ENCODE measurements around the gene PLA2G4F. TPM values are rescaled to one million over a fixed set of nuclear protein-coding genes. Genes with fewer than 3 reads are reported as not detected.

PLA2G4F gene
- total RNA-seq, 4 donors from 2014 or later, result not detected

- DNase-seq (ENCODE audit: low spot score) (no peak), ATAC-seq (ENCODE audit: low FRiP score) (no peak)
- TF ChIP-seq CTCF (IDR thresholded peaks at IDR 0.05), result no peak
Observed at GRCh38 chr15:42143866-42144625, 12.4 kb downstream of the PLA2G4F start.

GRCh38 chr15:42143356-42143755, 13.1 kb downstream of the PLA2G4F start:
- DNase-seq (ENCODE audit: low spot score) (no peak), ATAC-seq (ENCODE audit: low FRiP score) (no peak)
- no peak for TF ChIP-seq CTCF (IDR thresholded peaks at IDR 0.05)

- DNase-seq (ENCODE audit: low spot score) (no peak), ATAC-seq (ENCODE audit: low FRiP score) (no peak)
- TF ChIP-seq CTCF (IDR thresholded peaks at IDR 0.05), result no peak
Observed at GRCh38 chr15:42141795-42142667, 14.4 kb downstream of the PLA2G4F start.

GRCh38 chr15:42141246-42141645, 15.2 kb downstream of the PLA2G4F start:
- no peak for TF ChIP-seq CTCF (IDR thresholded peaks at IDR 0.05)
- ATAC-seq (ENCODE audit: low FRiP score), result no peak
- DNase-seq (ENCODE audit: low spot score), result no peak

- no peak for TF ChIP-seq CTCF (IDR thresholded peaks at IDR 0.05)
- ATAC-seq (ENCODE audit: low FRiP score) (no peak), DNase-seq (ENCODE audit: low spot score) (no peak)
Observed at GRCh38 chr15:42140383-42141070, 15.9 kb downstream of the PLA2G4F start.

- no peak for TF ChIP-seq CTCF (IDR thresholded peaks at IDR 0.05)
- ATAC-seq (ENCODE audit: low FRiP score), result no peak
- no peak for DNase-seq (ENCODE audit: low spot score)
Observed at GRCh38 chr15:42139596-42139995, 16.8 kb downstream of the PLA2G4F start.

All from omental fat pad (tissue), 4 donors.